ENCODE measurements around the gene SHB. TPM values are rescaled to one million over a fixed set of nuclear protein-coding genes. Genes with fewer than 3 reads are reported as not detected.

Gene SHB
- total RNA-seq, 1 experiment from 2014 or later = 7.6 TPM

DNA sequence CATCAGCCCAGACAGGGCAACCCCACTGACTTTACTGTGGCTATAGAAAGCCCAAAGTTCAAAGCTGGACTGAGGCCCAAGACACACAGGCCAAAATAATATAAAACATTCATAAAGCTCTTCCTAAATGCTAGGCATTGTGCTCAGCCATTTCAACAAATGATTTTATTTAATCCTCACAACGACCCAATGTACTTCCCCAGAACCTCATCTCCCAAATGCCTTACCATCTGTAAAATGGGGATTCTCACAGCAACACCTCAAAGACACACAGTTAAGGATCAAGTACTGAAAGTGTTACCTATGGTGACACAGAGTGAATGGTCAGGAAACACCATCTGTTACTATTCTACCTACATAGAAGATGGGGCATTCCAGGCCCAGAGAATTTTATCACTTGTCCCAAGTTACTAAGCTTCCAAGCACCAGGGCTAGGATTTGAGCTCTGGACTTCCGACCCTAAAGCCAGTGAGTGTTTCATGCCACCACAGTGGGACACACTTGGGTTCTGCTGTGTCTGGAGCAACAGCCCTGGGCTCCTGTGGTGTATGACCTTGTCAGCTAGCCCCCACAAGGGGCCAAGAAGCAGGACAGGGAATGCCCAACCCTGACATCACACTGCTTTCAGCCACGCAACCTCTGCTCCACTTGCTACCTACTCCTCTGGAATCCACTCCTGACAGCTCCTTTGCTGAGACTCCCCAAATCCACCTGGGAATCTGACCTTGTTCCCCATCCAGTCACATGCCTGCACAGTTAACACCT lies 15.1 kb downstream of the SHB start:
- TF ChIP-seq, protein P1, sequence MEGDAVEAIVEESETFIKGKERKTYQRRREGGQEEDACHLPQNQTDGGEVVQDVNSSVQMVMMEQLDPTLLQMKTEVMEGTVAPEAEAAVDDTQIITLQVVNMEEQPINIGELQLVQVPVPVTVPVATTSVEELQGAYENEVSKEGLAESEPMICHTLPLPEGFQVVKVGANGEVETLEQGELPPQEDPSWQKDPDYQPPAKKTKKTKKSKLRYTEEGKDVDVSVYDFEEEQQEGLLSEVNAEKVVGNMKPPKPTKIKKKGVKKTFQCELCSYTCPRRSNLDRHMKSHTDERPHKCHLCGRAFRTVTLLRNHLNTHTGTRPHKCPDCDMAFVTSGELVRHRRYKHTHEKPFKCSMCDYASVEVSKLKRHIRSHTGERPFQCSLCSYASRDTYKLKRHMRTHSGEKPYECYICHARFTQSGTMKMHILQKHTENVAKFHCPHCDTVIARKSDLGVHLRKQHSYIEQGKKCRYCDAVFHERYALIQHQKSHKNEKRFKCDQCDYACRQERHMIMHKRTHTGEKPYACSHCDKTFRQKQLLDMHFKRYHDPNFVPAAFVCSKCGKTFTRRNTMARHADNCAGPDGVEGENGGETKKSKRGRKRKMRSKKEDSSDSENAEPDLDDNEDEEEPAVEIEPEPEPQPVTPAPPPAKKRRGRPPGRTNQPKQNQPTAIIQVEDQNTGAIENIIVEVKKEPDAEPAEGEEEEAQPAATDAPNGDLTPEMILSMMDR (IDR thresholded peaks at IDR 0.05; ENCODE audit: unreplicated experiment) = no peak
- Mint-ChIP-seq H3K36me3 (ENCODE audit: insufficient read depth, unreplicated experiment) (peaks cover 15% of the 10 kb centered on the region), H3K4me3 (ENCODE audit: low read depth, unreplicated experiment) (no peak overlapping the region), H3K27me3 (ENCODE audit: unreplicated experiment) (no peaks in the 10 kb centered on the region), H3K27ac (ENCODE audit: unreplicated experiment) (no peak overlapping the region), H3K9me3 (ENCODE audit: low read depth, unreplicated experiment) (no peaks in the 10 kb centered on the region), H3K4me1 (ENCODE audit: low read depth, unreplicated experiment) (peaks cover 29% of the 10 kb centered on the region)
- DNase-seq = no peak
- CTCF ChIA-PET = no interaction called here
- BruUV-seq (replicated peaks) = no TSS peak
- intact Hi-C loops (cut with micrococcal nuclease; ENCODE audit: unreplicated experiment) = no loop called here

DNA sequence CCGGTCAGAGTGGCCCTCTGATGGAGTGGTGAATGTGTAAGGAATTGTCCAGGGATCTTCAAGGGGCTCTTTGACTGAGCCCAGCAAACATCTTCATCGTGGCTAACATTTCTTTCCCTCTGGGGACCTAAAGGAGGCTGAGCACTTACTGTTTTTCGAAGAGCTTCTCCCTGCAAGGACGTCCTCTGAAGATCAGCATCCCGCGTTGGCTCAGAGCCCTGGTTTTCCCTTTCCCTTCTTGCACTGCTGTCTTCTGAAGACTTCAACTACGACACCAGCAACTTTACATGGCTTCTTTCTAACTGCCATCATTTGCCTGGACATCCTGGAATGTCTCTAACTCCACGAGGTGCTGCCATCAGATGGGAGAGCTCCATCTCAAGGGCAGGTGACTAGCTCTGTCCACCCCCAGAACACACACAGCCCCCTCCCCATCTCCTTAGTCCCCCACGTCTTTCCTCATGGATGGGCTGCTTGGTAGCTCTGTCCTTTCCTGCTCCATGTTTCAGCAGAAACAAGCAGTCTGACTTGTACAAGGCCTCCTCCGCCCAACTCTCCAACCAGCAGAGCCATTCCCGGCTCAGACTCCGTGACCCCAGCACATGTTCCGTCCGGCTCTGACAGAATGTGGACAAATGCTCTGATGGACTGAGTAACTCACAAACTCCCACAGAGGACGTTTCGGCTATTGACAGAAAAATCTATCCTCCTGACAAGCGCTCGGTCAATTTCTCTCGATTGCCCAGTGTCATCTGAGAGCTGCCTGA lies 17.1 kb downstream of the SHB start:
- intact Hi-C loops (cut with micrococcal nuclease; ENCODE audit: unreplicated experiment) = no loop called here
- no peak for DNase-seq
- TF ChIP-seq, protein P1 (IDR thresholded peaks at IDR 0.05; ENCODE audit: unreplicated experiment) = no peak
- H3K27ac Mint-ChIP-seq (ENCODE audit: unreplicated experiment) = no peak overlapping the region
- CTCF ChIA-PET = interaction anchor here (1.1 kb wide), 1 partner anchor 36 kb away, joined by 3 read pairs; no protein-coding TSS in a partner anchor
- peaks cover 18% of the 10 kb centered on the region for H3K36me3 Mint-ChIP-seq (ENCODE audit: insufficient read depth, unreplicated experiment)
- H3K9me3 Mint-ChIP-seq (ENCODE audit: low read depth, unreplicated experiment) = no peaks in the 10 kb centered on the region
- no peaks in the 10 kb centered on the region for H3K27me3 Mint-ChIP-seq (ENCODE audit: unreplicated experiment)
- no peak overlapping the region for H3K4me3 Mint-ChIP-seq (ENCODE audit: low read depth, unreplicated experiment)
- peaks cover 13% of the 10 kb centered on the region for H3K4me1 Mint-ChIP-seq (ENCODE audit: low read depth, unreplicated experiment)
- BruUV-seq (replicated peaks) = no TSS peak

DNA sequence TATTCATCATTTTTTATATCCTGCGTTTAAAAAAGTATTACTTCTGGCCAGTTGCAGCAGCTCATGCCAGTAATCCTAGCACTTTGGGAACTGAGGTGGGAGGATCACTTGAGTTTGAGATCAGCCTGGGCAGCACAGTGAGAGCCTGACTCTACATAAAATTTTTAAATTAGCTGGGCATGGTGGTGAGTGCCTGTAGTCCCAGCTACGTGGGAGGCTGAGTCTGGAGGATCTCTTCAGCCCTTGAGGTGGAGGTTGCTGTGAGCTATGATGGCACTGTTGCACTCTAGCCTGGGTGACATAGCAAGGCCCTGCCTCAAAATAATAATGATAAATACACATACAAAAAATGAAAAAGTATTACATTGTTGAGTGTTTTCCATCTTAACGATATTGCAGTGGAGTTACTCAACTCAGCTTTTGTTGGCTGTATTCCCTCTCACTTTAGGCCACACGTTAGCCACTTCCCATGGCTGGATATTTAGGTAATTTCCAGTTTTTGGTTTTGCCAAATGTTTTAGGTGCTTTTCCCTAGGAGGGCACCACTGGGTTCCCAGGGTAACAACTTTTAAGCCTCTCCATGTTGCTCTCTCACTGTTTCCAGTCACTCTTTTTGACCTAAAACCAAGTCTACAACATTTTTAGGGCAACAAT lies 20.6 kb downstream of the SHB start:
- Mint-ChIP-seq H3K36me3 (ENCODE audit: insufficient read depth, unreplicated experiment) (peaks cover 22% of the 10 kb centered on the region), H3K27ac (ENCODE audit: unreplicated experiment) (no peak overlapping the region), H3K27me3 (ENCODE audit: unreplicated experiment) (no peaks in the 10 kb centered on the region), H3K4me1 (ENCODE audit: low read depth, unreplicated experiment) (peaks cover 23% of the 10 kb centered on the region), H3K9me3 (ENCODE audit: low read depth, unreplicated experiment) (no peaks in the 10 kb centered on the region), H3K4me3 (ENCODE audit: low read depth, unreplicated experiment) (no peak overlapping the region)
- no TSS peak for BruUV-seq (replicated peaks)
- CTCF ChIA-PET = no interaction called here
- no peak for DNase-seq
- intact Hi-C loops (cut with micrococcal nuclease; ENCODE audit: unreplicated experiment) = loop anchor here (10.0 kb wide), 1 partner anchor 84 kb away; no protein-coding TSS in a partner anchor
- TF ChIP-seq, protein P1 (IDR thresholded peaks at IDR 0.05; ENCODE audit: unreplicated experiment) = no peak
